ENCODE data around the gene COL7A1. TPM values are rescaled to one million over a fixed set of nuclear protein-coding genes. Genes with fewer than 3 reads are reported as not detected.

COL7A1 gene
- polyA plus RNA-seq, 1 of the 3 experiments (the other 2 are of a cell fraction), result 10.8 TPM

DNA sequence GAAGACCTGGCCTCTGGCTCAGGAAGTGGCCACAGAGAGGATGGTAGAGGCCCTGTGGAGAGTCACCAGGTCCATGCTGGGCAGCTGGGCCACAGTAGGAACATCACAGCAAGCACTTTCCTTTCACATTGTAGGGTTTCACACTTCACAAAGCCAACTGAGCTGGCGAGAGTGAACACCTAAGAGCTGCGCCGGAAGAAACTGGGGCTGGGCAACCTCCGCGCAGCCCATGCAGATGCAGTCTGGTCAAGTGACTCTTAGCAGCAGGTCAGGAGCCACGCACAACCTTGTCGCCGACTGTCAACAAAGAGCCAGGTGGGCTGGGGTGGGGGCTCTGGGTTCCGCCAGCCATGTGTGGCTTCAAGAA is 75.9 kb downstream of the COL7A1 start:
- Histone ChIP-seq H3K9ac (no peak overlapping the region), H3K4me2 (no peak overlapping the region), H4K20me1 (ENCODE audit: insufficient read depth) (no peaks in the 10 kb centered on the region), H3K79me2 (ENCODE audit: insufficient read depth) (no peaks in the 10 kb centered on the region), H3K4me3 (ENCODE audit: low read depth in 2 of 2, low read length in 1 of 2) (no peak overlapping the region), H3K27ac (ENCODE audit: low read depth in 2 of 2, low read length in 1 of 2) (no peak overlapping the region), H3K36me3 (replicated peaks in 1 of 2; ENCODE audit: control insufficient read depth in 1 of 2, insufficient read depth in 2 of 2, low read length in 1 of 2) (no peaks in the 10 kb centered on the region), H3K27me3 (ENCODE audit: insufficient read depth) (no peaks in the 10 kb centered on the region), H2AFZ (ENCODE audit: low read depth) (no peak overlapping the region), H3K9me2 (no peaks in the 10 kb centered on the region), H3K9me3 (no peaks in the 10 kb centered on the region), H3F3A (replicated peaks; ENCODE audit: insufficient read depth) (no peaks in the 10 kb centered on the region), H3K4me1 (ENCODE audit: control insufficient read depth in 1 of 2, insufficient read depth in 2 of 2, low read depth in 1 of 2, low read length in 1 of 2) (no peaks in the 10 kb centered on the region)
- no peak for DNase-seq
- TF ChIP-seq RFX5 (IDR thresholded peaks at IDR 0.05; ENCODE audit: low read length), result no peak
- no peak for TF ChIP-seq CHD2 (IDR thresholded peaks at IDR 0.05; ENCODE audit: low read length, partially characterized antibody)
- TF ChIP-seq, protein P1, sequence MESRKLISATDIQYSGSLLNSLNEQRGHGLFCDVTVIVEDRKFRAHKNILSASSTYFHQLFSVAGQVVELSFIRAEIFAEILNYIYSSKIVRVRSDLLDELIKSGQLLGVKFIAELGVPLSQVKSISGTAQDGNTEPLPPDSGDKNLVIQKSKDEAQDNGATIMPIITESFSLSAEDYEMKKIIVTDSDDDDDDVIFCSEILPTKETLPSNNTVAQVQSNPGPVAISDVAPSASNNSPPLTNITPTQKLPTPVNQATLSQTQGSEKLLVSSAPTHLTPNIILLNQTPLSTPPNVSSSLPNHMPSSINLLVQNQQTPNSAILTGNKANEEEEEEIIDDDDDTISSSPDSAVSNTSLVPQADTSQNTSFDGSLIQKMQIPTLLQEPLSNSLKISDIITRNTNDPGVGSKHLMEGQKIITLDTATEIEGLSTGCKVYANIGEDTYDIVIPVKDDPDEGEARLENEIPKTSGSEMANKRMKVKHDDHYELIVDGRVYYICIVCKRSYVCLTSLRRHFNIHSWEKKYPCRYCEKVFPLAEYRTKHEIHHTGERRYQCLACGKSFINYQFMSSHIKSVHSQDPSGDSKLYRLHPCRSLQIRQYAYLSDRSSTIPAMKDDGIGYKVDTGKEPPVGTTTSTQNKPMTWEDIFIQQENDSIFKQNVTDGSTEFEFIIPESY (IDR thresholded peaks at IDR 0.05; ENCODE audit: borderline replicate concordance, low read depth), result no peak
- 100% methylated on average over 6 of the region's 9 CpGs for WGBS (ENCODE audit: low lambda C conversion rate)
- ChIA-PET CTCF (interaction anchor here (1.7 kb wide), 1 partner anchor 83 kb away, joined by 4 read pairs; no protein-coding TSS in a partner anchor), POLR2A (interaction anchor here (1.5 kb wide), 1 partner anchor 15 kb away, joined by 4 read pairs; no protein-coding TSS in a partner anchor)

DNA sequence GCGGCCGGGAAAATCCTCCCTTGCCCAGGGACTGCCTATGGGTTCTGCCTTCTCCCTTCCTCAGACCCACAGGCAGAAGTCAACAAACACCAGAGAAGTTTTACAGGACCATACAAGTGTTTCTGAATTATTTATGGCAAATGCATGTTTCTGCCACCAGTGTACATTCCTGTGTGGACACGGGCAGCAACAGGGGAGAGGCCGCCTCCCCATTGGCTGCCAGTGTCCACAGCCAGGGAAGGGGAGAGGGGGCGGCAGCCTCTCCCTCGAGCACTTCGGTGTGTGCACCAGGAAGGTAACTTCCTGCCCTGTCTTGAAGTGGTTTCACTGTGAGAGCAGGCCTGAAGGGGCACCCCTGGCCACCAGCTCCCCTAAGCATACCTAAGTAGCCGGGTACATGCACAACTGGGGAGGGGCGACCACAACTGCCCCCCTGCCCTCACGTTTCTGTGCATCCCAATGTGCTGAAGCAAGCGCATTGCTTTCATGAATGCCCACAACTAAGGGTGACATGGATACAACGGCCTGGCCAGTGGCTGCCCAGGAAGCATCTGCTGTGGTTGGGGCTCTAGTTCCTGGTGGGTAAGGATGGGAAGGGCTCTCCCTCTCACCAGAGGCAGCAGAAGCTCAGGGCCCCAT is 76.4 kb downstream of the COL7A1 start:
- POLR2A ChIA-PET, result interaction anchor here (1.5 kb wide), 1 partner anchor 14 kb away, joined by 4 read pairs; no protein-coding TSS in a partner anchor
- H2AFZ ChIP-seq (ENCODE audit: low read depth), result no peak overlapping the region

DNA sequence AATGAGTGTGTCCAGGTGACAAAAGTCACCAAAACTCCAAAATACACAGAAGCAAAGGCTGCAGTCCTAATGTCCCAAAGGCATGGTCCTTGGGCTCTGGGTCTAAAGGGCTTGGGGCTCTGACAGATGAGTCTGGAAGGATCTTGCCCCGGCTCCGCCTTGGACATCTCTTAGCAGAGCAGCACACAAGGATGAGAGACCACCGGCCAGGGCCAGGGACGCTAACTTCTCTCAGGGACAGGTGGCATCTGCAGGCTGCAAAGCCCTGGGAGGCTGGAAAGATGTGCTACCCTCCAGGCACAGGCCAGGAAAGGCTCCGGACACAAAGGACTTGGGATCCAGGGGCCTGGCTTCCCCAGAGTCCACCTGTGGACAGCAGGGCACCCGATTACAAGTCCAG is 77.1 kb downstream of the COL7A1 start:
- Histone ChIP-seq H3K4me1 (ENCODE audit: control insufficient read depth in 1 of 2, insufficient read depth in 2 of 2, low read depth in 1 of 2, low read length in 1 of 2) (no peaks in the 10 kb centered on the region), H3K9ac (no peak overlapping the region), H3K9me3 (no peaks in the 10 kb centered on the region), H3K9me2 (no peaks in the 10 kb centered on the region), H3K79me2 (ENCODE audit: insufficient read depth) (no peaks in the 10 kb centered on the region), H3F3A (replicated peaks; ENCODE audit: insufficient read depth) (no peaks in the 10 kb centered on the region), H3K4me2 (no peak overlapping the region), H3K4me3 (ENCODE audit: low read depth in 2 of 2, low read length in 1 of 2) (no peak overlapping the region), H3K27ac (ENCODE audit: low read depth in 2 of 2, low read length in 1 of 2) (no peak overlapping the region), H3K27me3 (ENCODE audit: insufficient read depth) (no peaks in the 10 kb centered on the region), H2AFZ (ENCODE audit: low read depth) (no peak overlapping the region), H4K20me1 (ENCODE audit: insufficient read depth) (no peaks in the 10 kb centered on the region), H3K36me3 (replicated peaks in 1 of 2; ENCODE audit: control insufficient read depth in 1 of 2, insufficient read depth in 2 of 2, low read length in 1 of 2) (no peaks in the 10 kb centered on the region)
- ChIA-PET POLR2A (no interaction called here), CTCF (no interaction called here)
- no peak for DNase-seq
- whole genome bisulfite sequencing (ENCODE audit: low lambda C conversion rate), result 97% methylated on average over 5 of the region's 6 CpGs
- TF ChIP-seq MXI1 (IDR thresholded peaks at IDR 0.05; ENCODE audit: low read depth, low read length) (no peak), GABPA (IDR thresholded peaks at IDR 0.05; ENCODE audit: low read depth) (no peak), NFIC (IDR thresholded peaks at IDR 0.05; ENCODE audit: borderline replicate concordance) (no peak), RFX5 (IDR thresholded peaks at IDR 0.05; ENCODE audit: low read length) (no peak), ELF1 (IDR thresholded peaks at IDR 0.05) (no peak), RXRA (IDR thresholded peaks at IDR 0.05; ENCODE audit: borderline replicate concordance, low read depth) (no peak), NRF1 (IDR thresholded peaks at IDR 0.05; ENCODE audit: low read depth, low read length) (no peak), RAD21 (IDR thresholded peaks at IDR 0.05; ENCODE audit: low read length) (no peak), MEF2A (IDR thresholded peaks at IDR 0.05; ENCODE audit: borderline replicate concordance, low read depth) (no peak)
- TF ChIP-seq, protein P2, sequence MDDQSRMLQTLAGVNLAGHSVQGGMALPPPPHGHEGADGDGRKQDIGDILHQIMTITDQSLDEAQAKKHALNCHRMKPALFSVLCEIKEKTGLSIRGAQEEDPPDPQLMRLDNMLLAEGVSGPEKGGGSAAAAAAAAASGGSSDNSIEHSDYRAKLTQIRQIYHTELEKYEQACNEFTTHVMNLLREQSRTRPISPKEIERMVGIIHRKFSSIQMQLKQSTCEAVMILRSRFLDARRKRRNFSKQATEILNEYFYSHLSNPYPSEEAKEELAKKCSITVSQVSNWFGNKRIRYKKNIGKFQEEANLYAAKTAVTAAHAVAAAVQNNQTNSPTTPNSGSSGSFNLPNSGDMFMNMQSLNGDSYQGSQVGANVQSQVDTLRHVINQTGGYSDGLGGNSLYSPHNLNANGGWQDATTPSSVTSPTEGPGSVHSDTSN (IDR thresholded peaks at IDR 0.05), result no peak
- TF ChIP-seq, protein P3, sequence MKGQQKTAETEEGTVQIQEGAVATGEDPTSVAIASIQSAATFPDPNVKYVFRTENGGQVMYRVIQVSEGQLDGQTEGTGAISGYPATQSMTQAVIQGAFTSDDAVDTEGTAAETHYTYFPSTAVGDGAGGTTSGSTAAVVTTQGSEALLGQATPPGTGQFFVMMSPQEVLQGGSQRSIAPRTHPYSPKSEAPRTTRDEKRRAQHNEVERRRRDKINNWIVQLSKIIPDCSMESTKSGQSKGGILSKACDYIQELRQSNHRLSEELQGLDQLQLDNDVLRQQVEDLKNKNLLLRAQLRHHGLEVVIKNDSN (IDR thresholded peaks at IDR 0.05; ENCODE audit: borderline replicate concordance, low read depth), result no peak
- TF ChIP-seq, protein P4, sequence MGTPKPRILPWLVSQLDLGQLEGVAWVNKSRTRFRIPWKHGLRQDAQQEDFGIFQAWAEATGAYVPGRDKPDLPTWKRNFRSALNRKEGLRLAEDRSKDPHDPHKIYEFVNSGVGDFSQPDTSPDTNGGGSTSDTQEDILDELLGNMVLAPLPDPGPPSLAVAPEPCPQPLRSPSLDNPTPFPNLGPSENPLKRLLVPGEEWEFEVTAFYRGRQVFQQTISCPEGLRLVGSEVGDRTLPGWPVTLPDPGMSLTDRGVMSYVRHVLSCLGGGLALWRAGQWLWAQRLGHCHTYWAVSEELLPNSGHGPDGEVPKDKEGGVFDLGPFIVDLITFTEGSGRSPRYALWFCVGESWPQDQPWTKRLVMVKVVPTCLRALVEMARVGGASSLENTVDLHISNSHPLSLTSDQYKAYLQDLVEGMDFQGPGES (IDR thresholded peaks at IDR 0.05; ENCODE audit: low read depth, low read length), result no peak
- TF ChIP-seq, protein P1 (IDR thresholded peaks at IDR 0.05; ENCODE audit: borderline replicate concordance, low read depth), result no peak

More for the DNA sequence above, 76.4 kb downstream of the COL7A1 start:
- H3K27ac ChIP-seq (ENCODE audit: low read depth in 2 of 2, low read length in 1 of 2), result no peak overlapping the region
- H3K9me3 ChIP-seq, result no peaks in the 10 kb centered on the region
- WGBS (ENCODE audit: low lambda C conversion rate), result 82% methylated on average over 8 of the region's 12 CpGs
- H3K4me2 ChIP-seq, result no peak overlapping the region
- no peak overlapping the region for H3K9ac ChIP-seq
- H3K4me1 ChIP-seq (ENCODE audit: control insufficient read depth in 1 of 2, insufficient read depth in 2 of 2, low read depth in 1 of 2, low read length in 1 of 2), result no peaks in the 10 kb centered on the region
- no peak overlapping the region for H3K4me3 ChIP-seq (ENCODE audit: low read depth in 2 of 2, low read length in 1 of 2)
- TF ChIP-seq MXI1 (IDR thresholded peaks at IDR 0.05; ENCODE audit: low read depth, low read length), result no peak
- CTCF ChIA-PET, result interaction anchor here (1.7 kb wide), 1 partner anchor 83 kb away, joined by 4 read pairs; no protein-coding TSS in a partner anchor
- no peaks in the 10 kb centered on the region for H3K79me2 ChIP-seq (ENCODE audit: insufficient read depth)
- no peak for DNase-seq
- no peaks in the 10 kb centered on the region for H3K9me2 ChIP-seq
- no peaks in the 10 kb centered on the region for H4K20me1 ChIP-seq (ENCODE audit: insufficient read depth)
- H3K36me3 ChIP-seq (replicated peaks in 1 of 2; ENCODE audit: control insufficient read depth in 1 of 2, insufficient read depth in 2 of 2, low read length in 1 of 2), result no peaks in the 10 kb centered on the region
- no peaks in the 10 kb centered on the region for H3F3A ChIP-seq (replicated peaks; ENCODE audit: insufficient read depth)
- H3K27me3 ChIP-seq (ENCODE audit: insufficient read depth), result no peaks in the 10 kb centered on the region

Measured in SK-N-SH (cell line).